Measurements from ENCODE around the gene KIF1A. TPM values are rescaled to one million over a fixed set of nuclear protein-coding genes. Genes with fewer than 3 reads are reported as not detected.

KIF1A gene
- total RNA-seq, 1 donor: not detected

DNA sequence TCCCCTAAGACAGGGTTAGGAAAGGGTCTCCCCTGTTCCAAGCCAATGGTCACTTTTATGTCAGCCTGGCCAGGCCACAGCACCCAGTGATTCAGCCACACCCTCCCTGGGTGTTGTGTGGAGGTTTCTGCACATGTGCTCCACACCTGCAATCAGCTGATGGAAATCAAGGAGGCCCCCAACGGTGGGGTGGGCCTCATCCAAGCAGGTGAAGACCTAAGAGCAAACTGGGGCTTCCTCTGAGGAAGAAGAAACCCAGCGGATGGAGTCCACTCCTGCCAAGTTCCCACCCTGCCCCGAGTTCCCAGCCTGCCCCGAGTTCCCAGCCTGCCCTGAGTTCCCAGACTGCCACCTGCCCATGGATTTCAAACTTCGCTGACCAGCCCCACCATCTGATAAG, 55.4 kb downstream of the KIF1A start:
- Histone ChIP-seq H2AFZ (ENCODE audit: low read length) (no peak overlapping the region), H3K4me3 (ENCODE audit: insufficient read depth, low read length) (no peak overlapping the region), H3K4me2 (ENCODE audit: insufficient read depth, low read length) (no peak overlapping the region), H3K27me3 (ENCODE audit: insufficient read depth, low read length) (no peaks in the 10 kb centered on the region), H3K9me3 (ENCODE audit: low read depth, low read length) (no peaks in the 10 kb centered on the region), H3K79me2 (ENCODE audit: insufficient read depth, low read length) (no peaks in the 10 kb centered on the region), H3K4me1 (ENCODE audit: insufficient read depth, low read length) (no peaks in the 10 kb centered on the region), H3K36me3 (ENCODE audit: insufficient read depth, low read length) (no peaks in the 10 kb centered on the region), H3K27ac (ENCODE audit: low read depth, low read length) (no peak overlapping the region), H4K20me1 (ENCODE audit: insufficient read depth, low read length) (no peaks in the 10 kb centered on the region)
- TF ChIP-seq, protein P1, sequence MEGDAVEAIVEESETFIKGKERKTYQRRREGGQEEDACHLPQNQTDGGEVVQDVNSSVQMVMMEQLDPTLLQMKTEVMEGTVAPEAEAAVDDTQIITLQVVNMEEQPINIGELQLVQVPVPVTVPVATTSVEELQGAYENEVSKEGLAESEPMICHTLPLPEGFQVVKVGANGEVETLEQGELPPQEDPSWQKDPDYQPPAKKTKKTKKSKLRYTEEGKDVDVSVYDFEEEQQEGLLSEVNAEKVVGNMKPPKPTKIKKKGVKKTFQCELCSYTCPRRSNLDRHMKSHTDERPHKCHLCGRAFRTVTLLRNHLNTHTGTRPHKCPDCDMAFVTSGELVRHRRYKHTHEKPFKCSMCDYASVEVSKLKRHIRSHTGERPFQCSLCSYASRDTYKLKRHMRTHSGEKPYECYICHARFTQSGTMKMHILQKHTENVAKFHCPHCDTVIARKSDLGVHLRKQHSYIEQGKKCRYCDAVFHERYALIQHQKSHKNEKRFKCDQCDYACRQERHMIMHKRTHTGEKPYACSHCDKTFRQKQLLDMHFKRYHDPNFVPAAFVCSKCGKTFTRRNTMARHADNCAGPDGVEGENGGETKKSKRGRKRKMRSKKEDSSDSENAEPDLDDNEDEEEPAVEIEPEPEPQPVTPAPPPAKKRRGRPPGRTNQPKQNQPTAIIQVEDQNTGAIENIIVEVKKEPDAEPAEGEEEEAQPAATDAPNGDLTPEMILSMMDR (IDR thresholded peaks at IDR 0.05; ENCODE audit: extremely low read depth, low read depth, low read length): no peak
- DNase-seq (ENCODE audit: insufficient read length, low spot score, missing footprints): no peak

DNA sequence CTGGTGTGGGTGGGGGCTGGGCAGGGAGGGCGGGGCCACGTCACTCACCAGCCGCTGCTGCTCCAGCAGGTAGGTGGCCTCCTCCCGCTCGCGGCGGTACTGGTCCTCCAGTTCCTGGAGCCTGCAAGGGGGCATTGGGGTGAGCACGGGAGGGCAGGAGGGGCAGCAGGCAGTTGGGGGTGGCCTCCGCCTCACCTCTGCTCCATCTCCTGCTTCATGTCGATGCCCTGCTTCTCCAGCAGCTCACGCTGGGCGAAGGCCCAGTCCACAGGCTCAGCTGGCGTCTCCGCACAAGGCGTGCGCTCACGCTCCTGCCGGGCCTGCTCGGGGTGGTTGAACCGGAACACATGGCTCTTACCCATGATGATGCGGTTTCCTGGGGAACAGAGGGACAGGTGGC, 57.0 kb downstream of the KIF1A start:
- TF ChIP-seq, protein P1 (IDR thresholded peaks at IDR 0.05; ENCODE audit: extremely low read depth, low read depth, low read length): no peak
- Histone ChIP-seq H3K4me3 (ENCODE audit: insufficient read depth, low read length) (no peak overlapping the region), H3K36me3 (ENCODE audit: insufficient read depth, low read length) (no peaks in the 10 kb centered on the region), H3K4me1 (ENCODE audit: insufficient read depth, low read length) (no peaks in the 10 kb centered on the region), H3K4me2 (ENCODE audit: insufficient read depth, low read length) (no peak overlapping the region), H2AFZ (ENCODE audit: low read length) (no peak overlapping the region), H3K27ac (ENCODE audit: low read depth, low read length) (no peak overlapping the region), H3K9me3 (ENCODE audit: low read depth, low read length) (no peaks in the 10 kb centered on the region), H3K27me3 (ENCODE audit: insufficient read depth, low read length) (no peaks in the 10 kb centered on the region), H3K79me2 (ENCODE audit: insufficient read depth, low read length) (no peaks in the 10 kb centered on the region), H4K20me1 (ENCODE audit: insufficient read depth, low read length) (no peaks in the 10 kb centered on the region)
- DNase-seq (ENCODE audit: insufficient read length, low spot score, missing footprints): no peak

DNA sequence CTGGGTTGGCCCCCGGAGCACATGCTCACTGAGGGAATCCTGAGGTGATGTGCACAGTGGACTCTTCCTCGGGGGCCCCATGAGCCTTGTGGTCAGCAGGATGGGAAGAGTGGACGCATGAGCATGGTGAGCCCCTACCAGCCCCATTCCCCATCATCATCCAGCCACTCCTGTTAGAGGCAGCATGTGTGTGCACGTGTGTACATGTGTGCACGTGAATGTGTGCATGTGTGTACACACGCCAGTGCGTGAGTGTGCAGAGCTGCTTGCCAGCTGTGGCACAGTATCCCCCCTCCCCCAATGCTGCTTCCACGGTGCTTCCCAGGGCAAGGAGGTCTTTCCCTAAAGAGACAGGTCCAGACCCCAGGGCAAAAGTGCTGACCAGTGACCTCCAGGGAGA, 57.8 kb downstream of the KIF1A start:
- Histone ChIP-seq H3K4me2 (ENCODE audit: insufficient read depth, low read length) (no peak overlapping the region), H3K79me2 (ENCODE audit: insufficient read depth, low read length) (no peaks in the 10 kb centered on the region), H3K36me3 (ENCODE audit: insufficient read depth, low read length) (no peaks in the 10 kb centered on the region), H3K4me3 (ENCODE audit: insufficient read depth, low read length) (no peak overlapping the region), H3K27me3 (ENCODE audit: insufficient read depth, low read length) (no peaks in the 10 kb centered on the region), H3K9me3 (ENCODE audit: low read depth, low read length) (no peaks in the 10 kb centered on the region), H3K27ac (ENCODE audit: low read depth, low read length) (no peak overlapping the region), H4K20me1 (ENCODE audit: insufficient read depth, low read length) (no peaks in the 10 kb centered on the region), H3K4me1 (ENCODE audit: insufficient read depth, low read length) (no peaks in the 10 kb centered on the region), H2AFZ (ENCODE audit: low read length) (no peak overlapping the region)
- TF ChIP-seq, protein P1 (IDR thresholded peaks at IDR 0.05; ENCODE audit: extremely low read depth, low read depth, low read length): no peak
- DNase-seq (ENCODE audit: insufficient read length, low spot score, missing footprints): no peak

DNA sequence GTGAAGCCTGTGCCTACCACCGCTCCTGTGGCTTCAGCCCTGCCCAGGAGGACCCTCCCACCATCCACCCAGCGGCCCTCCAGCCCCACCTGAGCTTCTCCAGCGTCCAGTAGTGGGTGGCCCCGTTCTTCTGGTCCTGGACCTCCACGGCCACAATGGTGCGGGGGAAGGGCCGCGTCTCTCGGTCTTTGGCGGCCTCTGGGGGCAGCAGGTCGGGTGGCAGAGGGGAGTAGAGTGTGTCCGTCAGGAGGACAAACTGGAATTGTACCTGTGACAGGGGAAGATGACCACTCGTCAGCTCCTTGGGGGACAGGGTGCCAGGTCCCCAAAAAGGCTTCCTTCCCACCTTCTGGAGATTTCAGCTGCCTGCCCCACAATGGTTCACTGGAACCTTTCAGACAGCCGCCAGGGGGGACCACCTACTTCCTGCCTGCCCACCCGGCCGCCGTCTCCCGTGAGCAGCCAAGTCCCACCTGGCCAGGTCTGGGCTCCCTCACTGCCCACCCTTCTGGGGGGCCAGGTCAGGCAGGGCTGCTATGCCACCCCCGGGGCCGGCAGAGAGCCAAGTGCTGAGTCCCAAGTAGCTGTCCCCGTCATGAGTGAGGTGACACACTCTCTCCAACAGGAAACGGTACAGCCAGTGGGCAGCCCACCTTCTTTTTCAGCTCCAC, 59.3 kb downstream of the KIF1A start:
- no peaks in the 10 kb centered on the region for H3K4me1 ChIP-seq (ENCODE audit: insufficient read depth, low read length)
- no peak for DNase-seq (ENCODE audit: insufficient read length, low spot score, missing footprints)
- TF ChIP-seq, protein P1 (IDR thresholded peaks at IDR 0.05; ENCODE audit: extremely low read depth, low read depth, low read length): no peak

More for the DNA sequence above, 59.3 kb downstream of the KIF1A start:
- H3K27ac ChIP-seq (ENCODE audit: low read depth, low read length): no peak overlapping the region
- no peaks in the 10 kb centered on the region for H3K79me2 ChIP-seq (ENCODE audit: insufficient read depth, low read length)
- H2AFZ ChIP-seq (ENCODE audit: low read length): no peak overlapping the region
- no peaks in the 10 kb centered on the region for H4K20me1 ChIP-seq (ENCODE audit: insufficient read depth, low read length)
- H3K36me3 ChIP-seq (ENCODE audit: insufficient read depth, low read length): no peaks in the 10 kb centered on the region
- no peak overlapping the region for H3K4me2 ChIP-seq (ENCODE audit: insufficient read depth, low read length)
- H3K4me3 ChIP-seq (ENCODE audit: insufficient read depth, low read length): no peak overlapping the region
- H3K27me3 ChIP-seq (ENCODE audit: insufficient read depth, low read length): no peaks in the 10 kb centered on the region
- H3K9me3 ChIP-seq (ENCODE audit: low read depth, low read length): no peaks in the 10 kb centered on the region

Measured in osteoblast (primary cell).